K562 (cell line): ENCODE results near the gene CCDC158. TPM values are rescaled to one million over a fixed set of nuclear protein-coding genes. Genes with fewer than 3 reads are reported as not detected.

Source experiments
- ATAC-seq: fragments of 200-7000 bp; cut with Tn5 transposase; 3 replicates; pipeline ENCODE4 v1.9.1; 2020; ENCODE audit warnings: moderate library complexity
- BruUV-seq: library from RNA; stranded (reverse); fragments of 400-500 nt; replicated peaks from 2 replicates; lab custom pipeline; 2021; lab: Mats Ljungman, UMichigan
- CTCF ChIA-PET: fragments of 300-600 bp; formaldehyde crosslinking; extraction: SDS; loops from one replicate; lab custom pipeline; 2021; ENCODE audit warnings: low intra/inter-chr PET ratio; lab: Yijun Ruan, JAX
- POLR2A ChIA-PET: fragments of 300-600, 350-650 bp; sonication (Branson Sonifier 250); formaldehyde crosslinking; extraction: SDS; loops from one replicate; lab custom pipeline; 2021; ENCODE audit warnings: antibody characterized with exemption, inconsistent platforms; lab: Yijun Ruan, JAX
- DNase-seq, 4 experiments: peaks; one replicate each; pipeline versions ENCODE4 v3.0.0 to v3.0.0-alpha.2; 2011 to 2018; ENCODE audit warnings: low spot score in 3 of 4, mixed read lengths in 3 of 4; ENCODE audit errors: extremely low read depth in 1 of 4
- FAIRE-seq: peaks from 2 replicates; lab custom pipeline; 2011; peaks lifted over from hg19 to GRCh38; lab: Jason Lieb, UNC
- H2AFZ ChIP-seq: 2 replicates; pipeline ENCODE4 v1.6.0; 2011; ENCODE audit warnings: low read depth, low read length, control low read depth, inconsistent platforms
- H3K27ac ChIP-seq: fragments of 200-600 bp; 3 replicates; pipeline ENCODE4 v1.8.0; 2011; ENCODE audit warnings: low read depth, mild to moderate bottlenecking, control low read depth, inconsistent platforms, low read length, moderate library complexity, mixed read lengths; ENCODE audit errors: extremely low read depth
- H3K27me3 ChIP-seq, 2 experiments: fragments of 300-600 bp in 1 of 2; 2 replicates in 1 of 2; 3 replicates in 1 of 2; pipeline versions ENCODE4 v1.6.0 to v1.8.0; 2011; ENCODE audit warnings: inconsistent platforms in 2 of 2, low read length in 2 of 2, mild to moderate bottlenecking in 1 of 2, mixed read lengths in 1 of 2, moderate library complexity in 1 of 2; ENCODE audit not compliant: control insufficient read depth in 2 of 2, insufficient read depth in 2 of 2
- H3K36me3 ChIP-seq: fragments of 300-600 bp; 3 replicates; pipeline ENCODE4 v1.8.0; 2011; ENCODE audit warnings: mild to moderate bottlenecking, low read length, inconsistent platforms; ENCODE audit not compliant: control insufficient read depth, insufficient read depth
- H3K4me1 ChIP-seq, 2 experiments: fragments of 200-600 bp in 1 of 2; replicated peaks in 1 of 2; 2 replicates in 1 of 2; 3 replicates in 1 of 2; pipeline versions ENCODE4 v1.5.1 to v1.8.0; 2011; ENCODE audit warnings: inconsistent platforms in 2 of 2, low read length in 2 of 2, mild to moderate bottlenecking in 1 of 2, mixed read lengths in 1 of 2, moderate library complexity in 1 of 2; ENCODE audit not compliant: control insufficient read depth in 2 of 2, insufficient read depth in 2 of 2
- H3K4me2 ChIP-seq: 2 replicates; pipeline ENCODE4 v1.6.1; 2011; ENCODE audit warnings: low read length, control low read depth, inconsistent platforms, mixed read lengths; ENCODE audit not compliant: insufficient read depth
- H3K4me3 ChIP-seq: fragments of 200-600 bp; sonication (generic), shearing (Covaris generic); 2 replicates; pipeline ENCODE4 v1.5.1; 2016; ENCODE audit warnings: control low read depth, inconsistent platforms
- H3K79me2 ChIP-seq: fragments of 200-600 bp; 3 replicates; pipeline ENCODE4 v1.8.0; 2011; ENCODE audit warnings: low read length, inconsistent platforms; ENCODE audit not compliant: control insufficient read depth, insufficient read depth
- H3K9ac ChIP-seq, 2 experiments: 2 replicates each; pipeline versions ENCODE4 v1.6.0 to v1.6.1; 2011; ENCODE audit warnings: low read depth in 2 of 2, low read length in 2 of 2, control low read depth in 1 of 2, inconsistent platforms in 1 of 2, mild to moderate bottlenecking in 1 of 2, mixed read lengths in 1 of 2; ENCODE audit not compliant: insufficient read depth in 1 of 2
- H3K9me1 ChIP-seq: one replicate; pipeline ENCODE4 v1.6.0; 2011; ENCODE audit warnings: inconsistent platforms, mild to moderate bottlenecking, low read length, moderate library complexity; ENCODE audit not compliant: control insufficient read depth, insufficient read depth
- H3K9me3 ChIP-seq: replicated peaks from 2 replicates; pipeline ENCODE4 v1.5.1; 2011; ENCODE audit warnings: low read depth, low read length, inconsistent platforms; ENCODE audit not compliant: control insufficient read depth, insufficient read depth
- H4K20me1 ChIP-seq: replicated peaks from 2 replicates; pipeline ENCODE4 v1.6.1; 2011; ENCODE audit warnings: low read length, inconsistent platforms, mixed read lengths; ENCODE audit not compliant: control insufficient read depth, insufficient read depth
- ARID4B ChIP-seq: sonication (generic); formaldehyde crosslinking; IDR thresholded peaks from 2 replicates; pipeline ENCODE4 v1.8.0; 2022; ENCODE audit warnings: mild to moderate bottlenecking, missing genetic modification reagents
- MAFG ChIP-seq: fragments of 450-650 bp; conservative IDR thresholded peaks from 2 replicates; pipeline ENCODE4 v1.6.1; 2016; ENCODE audit warnings: missing genetic modification characterization, missing compliant biosample characterization
- MTA3 ChIP-seq: fragments of 450-650 bp; formaldehyde crosslinking; IDR thresholded peaks from 2 replicates; pipeline ENCODE4 v1.6.1; 2017; ENCODE audit warnings: mild to moderate bottlenecking, borderline replicate concordance
- NFE2L1 ChIP-seq: fragments of 450-650 bp; IDR thresholded peaks from 2 replicates; pipeline ENCODE4 v1.6.1; 2016; ENCODE audit warnings: missing genetic modification characterization, low read depth, mild to moderate bottlenecking, missing compliant biosample characterization, moderate library complexity, borderline replicate concordance
- PRPF4 ChIP-seq: fragments of 200-400 bp; formaldehyde crosslinking; IDR thresholded peaks from one replicate; pipeline ENCODE4 v1.6.1; 2017; ENCODE audit warnings: low read length, low read depth, mild to moderate bottlenecking; ENCODE audit not compliant: insufficient read depth, poor library complexity, severe bottlenecking
- SOX6 ChIP-seq: fragments of 450-650 bp; IDR thresholded peaks from 2 replicates; pipeline ENCODE4 v1.6.1; 2014; ENCODE audit warnings: mild to moderate bottlenecking
- TFAP4 ChIP-seq: sonication (generic); formaldehyde crosslinking; IDR thresholded peaks from 2 replicates; pipeline ENCODE4 v1.8.0; 2022; ENCODE audit warnings: missing genetic modification reagents, mild to moderate bottlenecking, moderate library complexity, borderline replicate concordance
- ZNF766 ChIP-seq: fragments of 200-800 bp; sonication (Bioruptor generic); conservative IDR thresholded peaks from 2 replicates; pipeline ENCODE4 v1.6.1; 2016; ENCODE audit warnings: missing genetic modification characterization, missing compliant biosample characterization
- WGBS: fragments of 100-300 bp; shearing (Covaris generic); methylation state at CpG from one replicate; pipeline ENCODE4 v1.1.6; 2016; ENCODE audit warnings: low coverage, mixed read lengths; ENCODE audit not compliant: insufficient coverage; ENCODE audit errors: missing lambda C conversion rate; 5-methylcytosine and 5-hydroxymethylcytosine counted together
- in situ Hi-C: fragments of 300-500 bp; cut with MboI; formaldehyde crosslinking; loops from 4 replicates; pipeline ENCODE4 v1.15.0; 2018; ENCODE audit warnings: inconsistent platforms, mixed read lengths
- intact Hi-C: fragments of 100-400 bp; cut with micrococcal nuclease; formaldehyde crosslinking; loops from 2 replicates; pipeline ENCODE4 v1.14.2; 2022
- polyA plus RNA-seq, 8 experiments: library from polyadenylated mRNA; depleted of rRNA in 4 of 8; stranded (reverse) in 5 of 8; unstranded in 3 of 8; fragments of >200 nt; fragmentation: Nextera tagmentation in 2 of 8; fragmentation: Illumina TruSeq in 1 of 8; extraction: Ambion mirVana in 2 of 8; extraction: Trizol in 1 of 8; gene quantifications; 2 replicates each; pipeline versions ENCODE4 v1.2.1 to v1.2.3, GENCODE V29; 2011 to 2014; ENCODE audit warnings: inconsistent platforms in 1 of 8, missing spikeins in 1 of 8
- total RNA-seq, 7 experiments: library from RNA; depleted of rRNA in 6 of 7; stranded (reverse); fragments of >200 nt in 6 of 7; fragmentation: Illumina TruSeq in 2 of 7; extraction: Trizol in 2 of 7; gene quantifications; 2 replicates each; pipeline versions ENCODE4 v1.2.1 to v1.2.3, GENCODE V29; 2011 to 2021; ENCODE audit warnings: low replicate concordance in 1 of 7

The CCDC158 gene
- total and polyA plus RNA-seq, 9 of the 15 experiments (the other 6 are each of a cell fraction or from before 2014, with no cell fraction given), result not detected

DNA sequence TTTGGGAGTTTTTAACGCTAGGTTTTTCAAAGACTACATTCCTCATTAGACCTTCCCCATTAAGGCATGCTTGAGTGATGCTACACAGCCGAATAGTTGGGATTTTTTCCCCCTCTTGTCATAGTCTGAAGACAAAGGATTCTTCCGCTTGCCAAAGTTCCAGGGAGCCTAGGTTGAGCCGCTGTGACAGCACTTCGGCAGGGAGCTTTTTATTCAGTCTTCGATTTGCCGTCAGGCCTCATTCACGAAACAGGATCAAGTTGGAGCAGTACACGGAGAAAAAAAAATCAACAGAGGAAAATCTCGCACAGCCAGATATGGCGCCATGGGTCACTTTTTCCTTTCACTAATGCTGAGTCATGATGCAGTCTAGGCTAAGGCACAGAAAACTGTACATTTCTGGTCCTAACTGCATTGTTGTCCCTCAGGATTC lies 38.4 kb upstream of the CCDC158 start:
- Histone ChIP-seq H4K20me1 (no peaks in the 10 kb centered on the region), H3K4me2 (peak overlapping the region; percentile 26), H3K27ac (peak overlapping the region; percentile 22; the same call in 2 of the 3 replicates), H3K9ac (peak overlapping the region in 1 of 2 experiments; percentile 6; a peak in 1 of 4 replicates), H3K9me3 (0 out of 2 replicates have a peak, but pooled peaks cover 2% of the 10 kb centered on the region), H3K79me2 (no peaks in the 10 kb centered on the region), H2AFZ (peak overlapping the region; percentile 92), H3K9me1 (no peaks in the 10 kb centered on the region), H3K27me3 (no peaks in the 10 kb centered on the region), H3K36me3 (no peaks in the 10 kb centered on the region), H3K4me1 (peaks cover 0 to 3% of the 10 kb centered on the region in 2 experiments; a peak in 1 of 5 replicates), H3K4me3 (no peak overlapping the region)
- CTCF ChIA-PET, result no interaction called here
- FAIRE-seq (peak; percentile 85), DNase-seq (peak in 3 of 4 experiments; percentile 12 to 44 (median 34)), ATAC-seq (peak; percentile 84)
- intact Hi-C loops (no loop called here), in situ Hi-C loops (no loop called here)
- 26% methylated on average over 11 of the region's 11 CpGs for WGBS
- BruUV-seq, result no TSS peak
- POLR2A ChIA-PET, result no interaction called here
- no peak for TF ChIP-seq ARID4B
- TF ChIP-seq MAFG, result peak; percentile 98
- no peak for TF ChIP-seq ZNF766
- no peak for TF ChIP-seq TFAP4 (CRISPR knock-in tag)
- 0 out of 2 replicates have a peak, but pooled peaks have one; percentile 10 for TF ChIP-seq SOX6
- TF ChIP-seq MTA3, result 0 out of 2 replicates have a peak, but pooled peaks have one; percentile 16
- TF ChIP-seq PRPF4, result no peak
- peak; percentile 92 for TF ChIP-seq NFE2L1 (tag)
